ENCODE data around the gene AZGP1. TPM values are rescaled to one million over a fixed set of nuclear protein-coding genes. Genes with fewer than 3 reads are reported as not detected.

AZGP1 gene
- total RNA-seq: 0.75 TPM in 1 of 2 replicates, not detected in the other

- H3K27me3 ChIP-seq (ENCODE audit: control insufficient read depth, insufficient read depth, low read length): peaks cover 5% of the 10 kb centered on the region
- H3K4me3 ChIP-seq (ENCODE audit: low read depth, low read length): no peak within 1 kb of the TSS
- no peak for DNase-seq (ENCODE audit: low read depth)
- no peak for TF ChIP-seq CTCF (IDR thresholded peaks at IDR 0.05; ENCODE audit: insufficient read depth, low read length, poor library complexity, severe bottlenecking)
- H3K36me3 ChIP-seq (ENCODE audit: control insufficient read depth, insufficient read depth, low read length): no peaks in the 10 kb centered on the region
Measured at GRCh38 chr7:99975782-99976521, at the start of gene AZGP1. TSS of gene AZGP1 (minus strand) at chr7:99976031. CDS start at chr7:99976020, 11 bp downstream.

GRCh38 chr7:100024020-100024619 is 48.3 kb upstream of the AZGP1 start:
- no peak for DNase-seq (ENCODE audit: low read depth)
- Histone ChIP-seq H3K4me3 (ENCODE audit: low read depth, low read length) (no peak overlapping the region), H3K27me3 (ENCODE audit: control insufficient read depth, insufficient read depth, low read length) (no peaks in the 10 kb centered on the region), H3K36me3 (ENCODE audit: control insufficient read depth, insufficient read depth, low read length) (peaks cover 3% of the 10 kb centered on the region)
- no peak for TF ChIP-seq CTCF (IDR thresholded peaks at IDR 0.05; ENCODE audit: insufficient read depth, low read length, poor library complexity, severe bottlenecking)

GRCh38 chr7:100023526-100023925 is 47.7 kb upstream of the AZGP1 start:
- H3K36me3 ChIP-seq (ENCODE audit: control insufficient read depth, insufficient read depth, low read length): peaks cover 3% of the 10 kb centered on the region
- H3K27me3 ChIP-seq (ENCODE audit: control insufficient read depth, insufficient read depth, low read length): no peaks in the 10 kb centered on the region
- no peak for TF ChIP-seq CTCF (IDR thresholded peaks at IDR 0.05; ENCODE audit: insufficient read depth, low read length, poor library complexity, severe bottlenecking)
- H3K4me3 ChIP-seq (ENCODE audit: low read depth, low read length): no peak overlapping the region
- no peak for DNase-seq (ENCODE audit: low read depth)

- no peak for DNase-seq (ENCODE audit: low read depth)
- H3K27me3 ChIP-seq (ENCODE audit: control insufficient read depth, insufficient read depth, low read length): no peaks in the 10 kb centered on the region
- no peak overlapping the region for H3K4me3 ChIP-seq (ENCODE audit: low read depth, low read length)
- no peak for TF ChIP-seq CTCF (IDR thresholded peaks at IDR 0.05; ENCODE audit: insufficient read depth, low read length, poor library complexity, severe bottlenecking)
- H3K36me3 ChIP-seq (ENCODE audit: control insufficient read depth, insufficient read depth, low read length): peaks cover 3% of the 10 kb centered on the region
Measured at GRCh38 chr7:100022621-100023020, 46.8 kb upstream of the AZGP1 start.

- Histone ChIP-seq H3K27me3 (ENCODE audit: control insufficient read depth, insufficient read depth, low read length) (no peaks in the 10 kb centered on the region), H3K36me3 (ENCODE audit: control insufficient read depth, insufficient read depth, low read length) (peaks cover 3% of the 10 kb centered on the region), H3K4me3 (ENCODE audit: low read depth, low read length) (no peak overlapping the region)
- no peak for TF ChIP-seq CTCF (IDR thresholded peaks at IDR 0.05; ENCODE audit: insufficient read depth, low read length, poor library complexity, severe bottlenecking)
- DNase-seq (ENCODE audit: low read depth): no peak
Measured at GRCh38 chr7:100021297-100021696, 45.5 kb upstream of the AZGP1 start.

Data from kidney epithelial cell (primary cell).